Measurements from ENCODE around the gene TMEM51. TPM values are rescaled to one million over a fixed set of nuclear protein-coding genes. Genes with fewer than 3 reads are reported as not detected.

Gene TMEM51
- total RNA-seq, 4 donors from 2014 or later, result 9.3 to 14.1 (median 11.6) TPM

DNA sequence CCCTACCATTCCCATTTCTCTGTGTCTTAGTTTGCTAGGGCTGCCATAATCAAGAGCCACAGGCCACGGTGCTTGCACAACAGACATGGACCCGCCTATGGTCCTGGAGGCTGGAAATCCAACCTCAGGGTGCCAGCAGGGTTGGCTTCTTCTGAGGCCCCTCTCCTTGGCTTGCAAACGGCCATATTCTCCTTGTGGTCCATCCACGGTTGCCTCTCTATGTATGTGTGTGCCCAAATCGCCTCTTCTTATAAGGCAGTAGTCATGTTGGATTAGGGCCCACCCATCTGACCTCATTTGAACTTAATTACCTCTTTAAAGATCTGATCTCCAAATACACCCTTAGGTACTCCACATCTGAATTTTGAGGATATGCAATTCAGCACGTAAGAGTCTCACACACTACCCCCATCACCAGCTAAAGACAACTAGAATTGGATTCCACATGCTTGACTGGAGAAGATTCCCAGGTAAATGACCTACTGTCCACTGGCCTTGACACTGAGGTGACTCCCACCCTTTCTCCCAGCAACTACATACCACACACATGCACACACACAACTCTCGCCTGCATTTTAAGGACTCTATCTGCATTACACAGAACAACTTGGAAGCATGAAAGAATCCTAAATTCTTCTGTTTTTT lies 28.3 kb upstream of the TMEM51 start:
- H3K36me3 ChIP-seq, result no peaks in the 10 kb centered on the region
- H3K4me1 ChIP-seq, result no peaks in the 10 kb centered on the region
- 93 to 96% methylated on average over 7 of the region's 7 CpGs for WGBS, 2 donors
- peaks cover 0 to 9% (median 0%) of the 10 kb centered on the region in 4 donors for H3K9me3 ChIP-seq
- no peak overlapping the region for H3K27ac ChIP-seq
- TF ChIP-seq EP300 (IDR thresholded peaks at IDR 0.05), result no peak
- TF ChIP-seq POLR2A (IDR thresholded peaks at IDR 0.05), result no peak
- TF ChIP-seq, protein P1, sequence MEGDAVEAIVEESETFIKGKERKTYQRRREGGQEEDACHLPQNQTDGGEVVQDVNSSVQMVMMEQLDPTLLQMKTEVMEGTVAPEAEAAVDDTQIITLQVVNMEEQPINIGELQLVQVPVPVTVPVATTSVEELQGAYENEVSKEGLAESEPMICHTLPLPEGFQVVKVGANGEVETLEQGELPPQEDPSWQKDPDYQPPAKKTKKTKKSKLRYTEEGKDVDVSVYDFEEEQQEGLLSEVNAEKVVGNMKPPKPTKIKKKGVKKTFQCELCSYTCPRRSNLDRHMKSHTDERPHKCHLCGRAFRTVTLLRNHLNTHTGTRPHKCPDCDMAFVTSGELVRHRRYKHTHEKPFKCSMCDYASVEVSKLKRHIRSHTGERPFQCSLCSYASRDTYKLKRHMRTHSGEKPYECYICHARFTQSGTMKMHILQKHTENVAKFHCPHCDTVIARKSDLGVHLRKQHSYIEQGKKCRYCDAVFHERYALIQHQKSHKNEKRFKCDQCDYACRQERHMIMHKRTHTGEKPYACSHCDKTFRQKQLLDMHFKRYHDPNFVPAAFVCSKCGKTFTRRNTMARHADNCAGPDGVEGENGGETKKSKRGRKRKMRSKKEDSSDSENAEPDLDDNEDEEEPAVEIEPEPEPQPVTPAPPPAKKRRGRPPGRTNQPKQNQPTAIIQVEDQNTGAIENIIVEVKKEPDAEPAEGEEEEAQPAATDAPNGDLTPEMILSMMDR (IDR thresholded peaks at IDR 0.05), result no peak
- no peak for DNase-seq (ENCODE audit: low spot score in 2 of 2)
- H3K4me3 ChIP-seq, result no peak overlapping the region
- no peaks in the 10 kb centered on the region for H3K27me3 ChIP-seq

DNA sequence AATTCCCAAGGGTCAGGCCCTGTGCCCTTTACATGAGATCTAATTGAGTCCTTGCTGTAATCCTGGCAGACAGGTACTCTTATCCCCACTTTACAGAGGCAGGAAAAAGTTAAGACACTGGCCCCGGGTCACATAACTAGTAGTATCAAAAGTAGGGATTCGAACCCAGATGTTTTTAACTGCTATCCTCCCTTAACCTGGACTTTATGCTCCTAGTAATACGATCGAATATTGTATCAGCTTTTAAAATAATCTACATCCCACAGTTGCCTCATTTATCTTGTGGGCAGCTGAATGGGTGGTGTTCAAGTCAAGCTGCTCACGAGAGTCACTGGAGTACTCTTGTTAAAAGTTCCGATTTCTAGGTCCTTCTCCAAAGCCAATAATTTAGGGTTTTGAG lies 25.5 kb upstream of the TMEM51 start:
- no peak overlapping the region for H3K4me3 ChIP-seq
- H3K36me3 ChIP-seq, result no peaks in the 10 kb centered on the region

DNA sequence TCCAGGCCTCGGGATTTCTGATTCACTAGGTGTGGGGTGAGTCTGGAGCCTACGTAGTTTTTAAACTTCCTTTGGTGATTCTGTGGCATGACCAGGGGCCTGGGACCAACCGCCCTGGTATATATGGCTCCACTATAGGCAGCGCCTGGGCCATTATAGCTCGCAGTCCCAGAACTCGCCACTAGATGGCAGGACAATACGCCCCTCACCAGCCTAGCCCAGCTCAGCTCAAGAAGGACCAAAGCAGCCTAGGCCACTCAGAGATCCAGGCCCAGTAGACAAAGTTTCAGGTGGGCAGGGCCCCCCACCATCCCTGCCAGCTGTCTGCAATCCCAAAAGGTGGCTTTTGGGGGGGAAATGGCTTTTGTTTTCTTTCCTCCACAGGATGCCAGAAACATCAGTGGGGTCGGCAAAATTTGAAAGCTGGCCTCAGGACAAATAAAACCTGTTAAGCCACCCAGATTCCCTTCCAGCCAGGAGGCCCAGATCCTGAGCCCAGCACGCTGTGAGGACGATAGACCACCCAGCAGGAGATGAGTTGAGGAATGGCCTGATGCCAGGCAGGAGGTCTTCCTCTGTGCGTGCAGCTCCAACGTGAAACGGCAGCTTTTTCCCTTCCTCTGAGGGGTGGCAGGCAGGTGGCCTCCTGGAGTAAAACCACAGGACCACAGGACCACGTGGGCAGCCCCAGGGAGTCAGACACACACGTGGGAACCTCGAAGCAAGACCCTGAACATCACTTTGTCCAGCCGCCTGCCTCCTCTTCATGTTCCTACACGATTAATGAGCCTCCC lies 24.8 kb upstream of the TMEM51 start:
- 25 to 40% methylated on average over 15 to 17 of the region's 18 CpGs for WGBS, 2 donors
- TF ChIP-seq, protein P1 (IDR thresholded peaks at IDR 0.05), result peak; percentile 66 to 83 (median 78)
- no peak for TF ChIP-seq POLR2A (IDR thresholded peaks at IDR 0.05)
- TF ChIP-seq EP300 (IDR thresholded peaks at IDR 0.05), result no peak

More for the DNA sequence above, 25.5 kb upstream of the TMEM51 start:
- H3K9me3 ChIP-seq, result peaks cover 0 to 12% (median 0%) of the 10 kb centered on the region in 4 donors
- TF ChIP-seq EP300 (IDR thresholded peaks at IDR 0.05) (no peak), POLR2A (IDR thresholded peaks at IDR 0.05) (no peak)
- TF ChIP-seq, protein P1 (IDR thresholded peaks at IDR 0.05), result no peak
- no peak overlapping the region for H3K27ac ChIP-seq
- H3K4me1 ChIP-seq, result no peaks in the 10 kb centered on the region
- 80 to 85% methylated on average over 6 of the region's 6 CpGs for WGBS, 2 donors
- no peaks in the 10 kb centered on the region for H3K27me3 ChIP-seq
- DNase-seq (ENCODE audit: low spot score in 2 of 2), result no peak

DNA sequence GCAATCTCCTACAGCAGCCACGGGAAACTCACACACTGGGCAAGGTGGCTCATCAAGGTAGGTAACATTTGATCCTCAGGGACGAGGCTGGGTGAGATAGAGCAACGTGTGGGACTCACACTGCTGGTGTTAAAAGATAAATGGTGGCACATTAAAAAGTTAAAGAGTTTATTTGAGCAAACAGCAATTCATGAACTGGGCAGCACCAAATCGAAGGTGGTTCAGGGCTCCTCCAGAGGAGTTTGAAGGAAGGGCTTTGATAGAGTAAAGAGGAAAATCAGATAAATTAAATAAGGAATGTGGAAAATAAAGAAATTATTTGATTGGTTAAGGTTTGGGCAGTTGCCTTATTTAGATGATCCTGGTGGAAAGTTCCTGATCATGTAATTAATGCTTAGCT lies 23.6 kb upstream of the TMEM51 start:
- no peak for DNase-seq (ENCODE audit: low spot score in 2 of 2)
- H3K36me3 ChIP-seq, result no peaks in the 10 kb centered on the region
- peaks cover 0 to 12% (median 0%) of the 10 kb centered on the region in 4 donors for H3K9me3 ChIP-seq
- no peaks in the 10 kb centered on the region for H3K4me1 ChIP-seq
- TF ChIP-seq, protein P1 (IDR thresholded peaks at IDR 0.05), result no peak
- TF ChIP-seq POLR2A (IDR thresholded peaks at IDR 0.05), result no peak
- no peak for TF ChIP-seq EP300 (IDR thresholded peaks at IDR 0.05)
- H3K27me3 ChIP-seq, result no peaks in the 10 kb centered on the region
- H3K4me3 ChIP-seq, result no peak overlapping the region
- 82 to 83% methylated on average over 4 of the region's 4 CpGs for whole genome bisulfite sequencing, 2 donors
- no peak overlapping the region for H3K27ac ChIP-seq

More for the DNA sequence above, 24.8 kb upstream of the TMEM51 start:
- H3K4me1 ChIP-seq, result no peaks in the 10 kb centered on the region
- no peaks in the 10 kb centered on the region for H3K27me3 ChIP-seq
- H3K36me3 ChIP-seq, result no peaks in the 10 kb centered on the region
- H3K27ac ChIP-seq, result no peak overlapping the region
- H3K4me3 ChIP-seq, result no peak overlapping the region
- DNase-seq (ENCODE audit: low spot score in 2 of 2), result peak; percentile 42 to 79
- peaks cover 0 to 12% (median 0%) of the 10 kb centered on the region in 4 donors for H3K9me3 ChIP-seq

DNA sequence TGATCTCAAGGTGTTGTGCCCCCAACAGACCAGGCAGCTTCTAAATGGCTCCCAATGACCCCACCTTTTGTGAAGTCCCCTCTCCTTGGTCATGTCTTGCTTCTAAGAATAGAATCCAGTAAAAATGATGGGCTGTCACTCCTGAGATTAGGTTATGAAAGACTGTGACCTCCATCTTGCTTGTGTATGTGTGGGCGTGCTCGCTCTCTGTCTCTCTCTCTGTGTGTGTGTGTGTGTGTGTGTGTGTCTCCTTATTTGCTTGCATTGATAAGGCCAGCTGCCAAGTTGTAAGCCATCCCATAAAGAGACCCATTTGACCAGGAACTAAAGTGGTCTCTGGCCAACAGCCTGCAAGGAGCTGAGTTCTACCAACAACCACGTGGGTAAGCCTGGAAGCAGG lies 22.9 kb upstream of the TMEM51 start:
- peaks cover 0 to 12% (median 0%) of the 10 kb centered on the region in 4 donors for H3K9me3 ChIP-seq
- H3K4me3 ChIP-seq, result no peak overlapping the region
- H3K4me1 ChIP-seq, result no peaks in the 10 kb centered on the region
- WGBS, 2 donors, result 79 to 80% methylated on average over 2 to 3 of the region's 3 CpGs
- no peak overlapping the region for H3K27ac ChIP-seq
- no peak for DNase-seq (ENCODE audit: low spot score in 2 of 2)
- H3K27me3 ChIP-seq, result no peaks in the 10 kb centered on the region
- TF ChIP-seq EP300 (IDR thresholded peaks at IDR 0.05) (no peak), POLR2A (IDR thresholded peaks at IDR 0.05) (no peak)
- TF ChIP-seq, protein P1 (IDR thresholded peaks at IDR 0.05), result no peak
- no peaks in the 10 kb centered on the region for H3K36me3 ChIP-seq

Measured in tibial nerve (tissue), 4 donors.